Erythroblast (primary cell): ENCODE measurements around the gene EFNA2.

Source experiments
- GATA1 ChIP-seq: IDR thresholded peaks from 2 replicates; pipeline ENCODE4 v1.6.1; 2011; ENCODE audit warnings: low read depth, mild to moderate bottlenecking, control low read depth, low read length, moderate library complexity
- POLR2A ChIP-seq: IDR thresholded peaks from 2 replicates; pipeline ENCODE4 v1.6.1; 2011; ENCODE audit warnings: mild to moderate bottlenecking, low read length

- TF ChIP-seq POLR2A (no peak), GATA1 (no peak)
Measured at GRCh38 chr19:1282588-1283206, 3.0 kb upstream of the EFNA2 start.
